Pancreas (tissue), 10 donors: ENCODE measurements around the gene PRR36. TPM values are rescaled to one million over a fixed set of nuclear protein-coding genes. Genes with fewer than 3 reads are reported as not detected.
"Not testable (repeated sequence)": the region's sequence is repeated elsewhere in the genome, so short reads cannot be mapped to it uniquely, and the experiment has no call there.

Experiments
- ATAC-seq, 4 donors: fragments of 200-7000 bp; cut with Tn5 transposase; one replicate each; pipeline versions ENCODE4 v1.8.0 to v1.9.1; 2020; ENCODE audit warnings: mild to moderate bottlenecking in 4 of 4, moderate library complexity in 4 of 4
- DNase-seq, 6 donors: peaks; one replicate each; pipeline ENCODE4 v3.0.0-alpha.2; 2020
- FAIRE-seq: peaks from 2 replicates; lab custom pipeline; 2012; peaks lifted over from hg19 to GRCh38; lab: Jason Lieb, UNC
- H3K27ac ChIP-seq, 4 donors: fragments of 200-600 bp; sonication (generic); 1 replicate in 3 of 4; 2 replicates in 1 of 4; pipeline versions ENCODE4 v1.5.0 to v1.8.0; 2020
- H3K27me3 ChIP-seq, 4 donors: fragments of 200-600 bp; one replicate each; pipeline ENCODE4 v1.8.0; 2021
- H3K36me3 ChIP-seq, 3 donors: fragments of 200-600 bp; sonication (generic) in 1 of 3; one replicate each; pipeline versions ENCODE4 v1.5.0 to v1.8.0; 2020 to 2021
- H3K4me1 ChIP-seq, 3 donors: fragments of 200-600 bp; one replicate each; pipeline ENCODE4 v1.8.0; 2021
- H3K4me3 ChIP-seq, 4 donors: fragments of 200-600 bp; sonication (generic) in 2 of 4; one replicate each; pipeline versions ENCODE4 v1.5.0 to v1.8.0; 2020 to 2021
- H3K9me3 ChIP-seq, 4 donors: fragments of 200-600 bp; one replicate each; pipeline ENCODE4 v1.8.0; 2021
- CTCF ChIP-seq, 4 donors: fragments of 200-600 bp; sonication (generic) in 3 of 4; IDR thresholded peaks; one replicate each; pipeline versions ENCODE4 v1.5.0 to v1.8.0; 2021; ENCODE audit warnings: antibody characterized with exemption in 4 of 4
- WGBS, 2 donors: extraction: QIAGEN DNeasy Blood & Tissue Kit; methylation state at CpG; one replicate each; pipeline ENCODE4 v1.1.7; 2013; 5-methylcytosine and 5-hydroxymethylcytosine counted together
- intact Hi-C, 3 donors: fragments of 100-400 bp; cut with DNase I; formaldehyde crosslinking; loops; one replicate each; pipeline versions ENCODE4 v1.11.1 to v1.14.2; 2022
- polyA plus RNA-seq, 2 donors: library from polyadenylated mRNA; stranded (reverse); fragments of 200-250 nt; gene quantifications; one replicate each; pipeline ENCODE4 v1.2.3, GENCODE V29; 2013
- total RNA-seq, 6 donors: library from RNA; stranded (reverse); fragmentation: NEBNext Ultra II Directional in 4 of 6; extraction: Animal tissue kit (Norgen Biotek cat#: 25700) in 4 of 6; gene quantifications; one replicate each; pipeline versions ENCODE4 v1.2.1 to v1.2.4, GENCODE V29; 2021 to 2023
- donor health status: healthy with polysubstance abuse.
- donor health status: DM: no; HTN: no; CAD: no; lungs with moderate emphysema.
- donor health status: DM: no; HTN: no; CAD: no.
- donor health status: control.
- donor health status: control.
- donor health status: Bipolar disorder and iron deficiency.
- donor health status: DM: yes; HTN: yes; CAD: no.
- donor health status: DM: no; HTN: no; CAD: no.
- donor health status: DM: no; HTN: no; CAD: no.
- donor health status: DM: yes; HTN: yes; CAD: no.

The PRR36 gene
- total and polyA plus RNA-seq, 8 donors = 1.6 to 3.1 (median 2.0) TPM

GRCh38 chr19:7898967-7899366, 24.8 kb upstream of the PRR36 start:
- FAIRE-seq = no peak
- 95 to 96% methylated on average over 16 of the region's 16 CpGs for WGBS, 2 donors
- Histone ChIP-seq H3K27ac (no peak overlapping the region), H3K9me3 (no peaks in the 10 kb centered on the region), H3K4me1 (peaks cover 0 to 9% (median 0%) of the 10 kb centered on the region in 3 donors), H3K4me3 (no peak overlapping the region), H3K27me3 (no peaks in the 10 kb centered on the region), H3K36me3 (no peaks in the 10 kb centered on the region)
- intact Hi-C loops = no loop called here
- no peak for TF ChIP-seq CTCF (IDR thresholded peaks at IDR 0.05)
- peak in 1 of 6 donors; percentile 5 for DNase-seq
- ATAC-seq = no peak

- no peak for ATAC-seq
- Histone ChIP-seq H3K27ac (no peak overlapping the region), H3K36me3 (no peaks in the 10 kb centered on the region), H3K4me1 (no peaks in the 10 kb centered on the region), H3K27me3 (no peaks in the 10 kb centered on the region), H3K9me3 (no peaks in the 10 kb centered on the region), H3K4me3 (no peak overlapping the region)
- intact Hi-C loops = no loop called here
- 87 to 92% methylated on average over 11 of the region's 11 CpGs for WGBS, 2 donors
- TF ChIP-seq CTCF (IDR thresholded peaks at IDR 0.05) = no peak
- FAIRE-seq = no peak
- DNase-seq = no peak
These were observed 23.1 kb upstream of the PRR36 start for GRCh38 chr19:7897292-7897691.

GRCh38 chr19:7895565-7895964, 21.4 kb upstream of the PRR36 start:
- Histone ChIP-seq H3K36me3 (no peaks in the 10 kb centered on the region), H3K4me1 (no peaks in the 10 kb centered on the region), H3K27me3 (no peaks in the 10 kb centered on the region), H3K9me3 (no peaks in the 10 kb centered on the region), H3K27ac (no peak overlapping the region), H3K4me3 (no peak overlapping the region)
- WGBS, 2 donors = 88 to 92% methylated on average over 13 of the region's 13 CpGs
- TF ChIP-seq CTCF (IDR thresholded peaks at IDR 0.05) = no peak
- DNase-seq (peak in 1 of 6 donors; percentile 17), FAIRE-seq (no peak), ATAC-seq (no peak)
- intact Hi-C loops = no loop called here

GRCh38 chr19:7894612-7895309, 20.6 kb upstream of the PRR36 start:
- H3K4me1 ChIP-seq = no peaks in the 10 kb centered on the region
- no peaks in the 10 kb centered on the region for H3K36me3 ChIP-seq
- FAIRE-seq = no peak
- ATAC-seq = peak; percentile 55 to 88 (median 77)
- H3K4me3 ChIP-seq = no peak overlapping the region
- H3K27me3 ChIP-seq = no peaks in the 10 kb centered on the region
- peak overlapping the region in 3 of 4 donors; percentile 20 to 57 (median 39) for H3K27ac ChIP-seq
- 29 to 42% methylated on average over 18 of the region's 18 CpGs for WGBS, 2 donors
- DNase-seq = peak in 5 of 6 donors; percentile 49 to 80 (median 58)
- TF ChIP-seq CTCF (IDR thresholded peaks at IDR 0.05) = no peak
- intact Hi-C loops = no loop called here
- H3K9me3 ChIP-seq = no peaks in the 10 kb centered on the region

GRCh38 chr19:7893362-7894101, 19.3 kb upstream of the PRR36 start:
- H3K36me3 ChIP-seq, H3K9me3 ChIP-seq, intact Hi-C loops, ATAC-seq, FAIRE-seq, H3K27me3 ChIP-seq, H3K4me1 ChIP-seq, H3K4me3 ChIP-seq, H3K27ac ChIP-seq: not testable (repeated sequence)
- WGBS, 2 donors = 90 to 92% methylated on average over 18 of the region's 18 CpGs
- peak in 1 of 6 donors; percentile 7 for DNase-seq
